OCI-LY3 (cell line): Measurements from ENCODE around the gene DUSP16.

Source experiments
- H2AFZ ChIP-seq: fragments of 200-600, 300-600 bp; shearing (Covaris generic); 2 replicates; pipeline ENCODE4 v1.6.0; 2014; ENCODE audit warnings: antibody characterized with exemption, low read depth, low read length
- H3K27ac ChIP-seq: fragments of 200-600, 300-600 bp; sonication (generic); 2 replicates; pipeline ENCODE4 v1.5.1; 2014; ENCODE audit warnings: mild to moderate bottlenecking, low read length, moderate library complexity, mixed read lengths
- H3K27me3 ChIP-seq: fragments of 200-600, 300-600 bp; sonication (generic); 2 replicates; pipeline ENCODE4 v1.6.1; 2014; ENCODE audit warnings: low read depth, low read length, mixed read lengths
- H3K36me3 ChIP-seq: fragments of 200-600, 300-600 bp; sonication (generic); replicated peaks from 2 replicates; pipeline ENCODE3; 2014; ENCODE audit warnings: low read depth, low read length, mixed read lengths
- H3K4me1 ChIP-seq: fragments of 300-600, 200-600 bp; sonication (generic); 2 replicates; pipeline ENCODE4 v1.6.1; 2014; ENCODE audit warnings: low read length, mixed read lengths
- H3K4me2 ChIP-seq: fragments of 200-600, 300-600 bp; sonication (generic); 2 replicates; pipeline ENCODE4 v1.6.1; 2014; ENCODE audit warnings: low read length, mixed read lengths
- H3K4me3 ChIP-seq: fragments of 300-600, 200-600 bp; sonication (generic); 2 replicates; pipeline ENCODE4 v1.5.1; 2014; ENCODE audit warnings: antibody characterized with exemption, mild to moderate bottlenecking, low read length, moderate library complexity
- H3K79me2 ChIP-seq: fragments of 300-600, 200-600 bp; shearing (Covaris generic); 2 replicates; pipeline ENCODE4 v1.6.1; 2014; ENCODE audit warnings: mild to moderate bottlenecking, low read length, mixed read lengths
- H3K9ac ChIP-seq: fragments of 300-600, 200-600 bp; shearing (Covaris generic); 2 replicates; pipeline ENCODE4 v1.6.0; 2014; ENCODE audit warnings: mild to moderate bottlenecking, low read length, moderate library complexity
- H3K9me3 ChIP-seq: fragments of 200-600, 300-600 bp; shearing (Covaris generic); 2 replicates; pipeline ENCODE4 v1.6.1; 2014; ENCODE audit warnings: low read length, mixed read lengths; ENCODE audit not compliant: insufficient read depth
- H4K20me1 ChIP-seq: fragments of 200-600, 300-600 bp; sonication (generic); 2 replicates; pipeline ENCODE4 v1.6.1; 2016; ENCODE audit warnings: low read length, mixed read lengths; ENCODE audit not compliant: insufficient read depth
- CTCF ChIP-seq: fragments of 200-600, 300-600 bp; sonication (generic); IDR thresholded peaks from 2 replicates; pipeline ENCODE4 v1.5.1; 2014; ENCODE audit warnings: antibody characterized with exemption, low read length, low read depth
- EZH2phosphoT487 ChIP-seq: fragments of 200-600 bp; shearing (Covaris generic); IDR thresholded peaks from 2 replicates; pipeline ENCODE4 v1.6.1; 2018; ENCODE audit warnings: antibody characterized with exemption, mixed run types, low read depth

The DUSP16 gene

GRCh38 chr12:12470751-12471306 lies 91.8 kb downstream of the DUSP16 start:
- Histone ChIP-seq H3K36me3 (no peaks in the 10 kb centered on the region), H3K9ac (no peak overlapping the region), H3K27me3 (no peaks in the 10 kb centered on the region), H3K9me3 (no peaks in the 10 kb centered on the region), H3K27ac (no peak overlapping the region), H3K4me2 (no peak overlapping the region), H3K79me2 (no peaks in the 10 kb centered on the region), H4K20me1 (no peaks in the 10 kb centered on the region), H3K4me1 (peaks cover 4% of the 10 kb centered on the region), H2AFZ (no peak overlapping the region), H3K4me3 (no peak overlapping the region)
- no peak for TF ChIP-seq EZH2phosphoT487
- TF ChIP-seq CTCF = no peak

- Histone ChIP-seq H2AFZ (no peak overlapping the region), H3K4me1 (no peaks in the 10 kb centered on the region), H3K9ac (no peak overlapping the region), H3K79me2 (no peaks in the 10 kb centered on the region), H3K36me3 (no peaks in the 10 kb centered on the region), H4K20me1 (no peaks in the 10 kb centered on the region), H3K4me2 (no peak overlapping the region), H3K4me3 (no peak overlapping the region), H3K27ac (no peak overlapping the region), H3K9me3 (no peaks in the 10 kb centered on the region), H3K27me3 (no peaks in the 10 kb centered on the region)
- TF ChIP-seq CTCF (no peak), EZH2phosphoT487 (no peak)
These were observed 93.3 kb downstream of the DUSP16 start for GRCh38 chr12:12469386-12469785.

GRCh38 chr12:12468575-12468974 lies 94.1 kb downstream of the DUSP16 start:
- no peak overlapping the region for H3K27ac ChIP-seq

GRCh38 chr12:12467688-12468261 lies 94.9 kb downstream of the DUSP16 start:
- Histone ChIP-seq H3K27ac (no peak overlapping the region), H2AFZ (no peak overlapping the region), H3K4me1 (no peaks in the 10 kb centered on the region), H3K4me2 (no peak overlapping the region), H3K9ac (no peak overlapping the region), H3K36me3 (no peaks in the 10 kb centered on the region), H3K4me3 (no peak overlapping the region), H3K27me3 (no peaks in the 10 kb centered on the region), H3K9me3 (no peaks in the 10 kb centered on the region), H4K20me1 (no peaks in the 10 kb centered on the region), H3K79me2 (no peaks in the 10 kb centered on the region)
- TF ChIP-seq EZH2phosphoT487 (no peak), CTCF (no peak)

More at GRCh38 chr12:12468575-12468974, 94.1 kb downstream of the DUSP16 start:
- Histone ChIP-seq H3K79me2 (no peaks in the 10 kb centered on the region), H4K20me1 (no peaks in the 10 kb centered on the region), H3K4me2 (no peak overlapping the region), H3K4me1 (no peaks in the 10 kb centered on the region), H3K27me3 (no peaks in the 10 kb centered on the region), H3K9me3 (no peaks in the 10 kb centered on the region), H3K36me3 (no peaks in the 10 kb centered on the region), H2AFZ (no peak overlapping the region), H3K9ac (no peak overlapping the region), H3K4me3 (no peak overlapping the region)
- TF ChIP-seq EZH2phosphoT487 = no peak
- TF ChIP-seq CTCF = no peak
